GM12873 (cell line): ENCODE data around the gene ABCB6.

ENCODE experiments used
- TF ChIP-seq, protein P1 (sequence below): IDR thresholded peaks from 2 replicates; pipeline ENCODE4 v1.5.1; 2012; ENCODE audit warnings: low read depth, mild to moderate bottlenecking, moderate library complexity, low read length, control low read depth; ENCODE audit not compliant: insufficient read depth; ENCODE audit errors: missing control alignments

The ABCB6 gene

DNA sequence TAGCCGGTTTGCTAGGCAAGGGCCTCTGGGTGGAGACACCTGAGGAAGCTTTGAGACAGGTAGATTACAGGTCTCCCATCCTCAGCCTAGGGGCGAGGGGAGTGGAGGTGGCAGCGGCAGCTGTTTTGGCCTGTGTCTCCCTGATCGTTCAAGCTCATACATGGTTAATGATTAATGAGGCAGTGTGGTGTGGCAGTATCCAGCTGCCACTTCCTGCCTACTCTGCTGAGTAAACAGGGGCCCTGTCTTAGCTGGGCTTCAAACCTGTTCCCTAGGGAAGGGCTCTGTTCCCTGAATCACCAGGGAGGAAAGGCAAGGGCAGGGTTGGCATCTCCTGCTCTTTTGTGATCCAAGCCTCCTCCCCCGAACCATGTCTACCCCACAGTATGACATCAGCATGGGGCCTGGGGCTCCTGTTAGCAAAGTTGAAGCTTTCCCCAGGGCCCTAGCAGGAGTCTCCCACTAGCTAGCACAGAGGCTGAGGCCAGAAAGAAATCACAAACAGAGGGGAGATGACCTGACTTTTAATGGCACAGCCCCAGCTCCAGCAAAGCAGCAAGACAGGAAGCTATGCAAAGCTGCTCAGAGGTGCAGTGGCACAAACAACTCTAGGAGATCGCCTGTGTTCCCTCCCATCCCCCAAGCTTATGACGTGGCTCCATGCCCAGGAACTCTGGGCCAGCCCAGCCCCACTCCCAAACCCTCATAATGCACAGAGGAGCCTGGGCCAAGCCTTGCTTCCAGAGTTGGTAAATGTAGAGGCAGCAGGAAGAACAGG, 30.6 kb upstream of the ABCB6 start:
- TF ChIP-seq, protein P1, sequence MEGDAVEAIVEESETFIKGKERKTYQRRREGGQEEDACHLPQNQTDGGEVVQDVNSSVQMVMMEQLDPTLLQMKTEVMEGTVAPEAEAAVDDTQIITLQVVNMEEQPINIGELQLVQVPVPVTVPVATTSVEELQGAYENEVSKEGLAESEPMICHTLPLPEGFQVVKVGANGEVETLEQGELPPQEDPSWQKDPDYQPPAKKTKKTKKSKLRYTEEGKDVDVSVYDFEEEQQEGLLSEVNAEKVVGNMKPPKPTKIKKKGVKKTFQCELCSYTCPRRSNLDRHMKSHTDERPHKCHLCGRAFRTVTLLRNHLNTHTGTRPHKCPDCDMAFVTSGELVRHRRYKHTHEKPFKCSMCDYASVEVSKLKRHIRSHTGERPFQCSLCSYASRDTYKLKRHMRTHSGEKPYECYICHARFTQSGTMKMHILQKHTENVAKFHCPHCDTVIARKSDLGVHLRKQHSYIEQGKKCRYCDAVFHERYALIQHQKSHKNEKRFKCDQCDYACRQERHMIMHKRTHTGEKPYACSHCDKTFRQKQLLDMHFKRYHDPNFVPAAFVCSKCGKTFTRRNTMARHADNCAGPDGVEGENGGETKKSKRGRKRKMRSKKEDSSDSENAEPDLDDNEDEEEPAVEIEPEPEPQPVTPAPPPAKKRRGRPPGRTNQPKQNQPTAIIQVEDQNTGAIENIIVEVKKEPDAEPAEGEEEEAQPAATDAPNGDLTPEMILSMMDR, result no peak

DNA sequence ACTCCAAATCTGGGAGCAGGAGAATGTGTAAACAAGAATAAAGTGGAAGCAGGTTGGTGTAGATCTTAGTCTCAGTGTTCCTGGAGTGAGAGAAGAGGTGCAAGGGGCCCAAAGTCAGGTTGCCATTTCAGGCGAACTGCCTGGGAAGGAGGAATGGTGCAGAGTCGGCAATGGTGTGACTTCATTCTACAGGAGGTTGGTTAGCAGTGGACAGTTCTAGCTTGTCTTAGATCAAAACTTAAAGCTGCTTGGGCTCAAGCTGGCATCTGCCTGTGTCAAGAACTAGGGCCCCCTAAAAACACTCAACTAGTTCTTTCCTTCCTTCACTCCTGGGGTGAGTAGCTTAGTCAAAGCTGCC, 30.1 kb upstream of the ABCB6 start:
- TF ChIP-seq, protein P1, result no peak

DNA sequence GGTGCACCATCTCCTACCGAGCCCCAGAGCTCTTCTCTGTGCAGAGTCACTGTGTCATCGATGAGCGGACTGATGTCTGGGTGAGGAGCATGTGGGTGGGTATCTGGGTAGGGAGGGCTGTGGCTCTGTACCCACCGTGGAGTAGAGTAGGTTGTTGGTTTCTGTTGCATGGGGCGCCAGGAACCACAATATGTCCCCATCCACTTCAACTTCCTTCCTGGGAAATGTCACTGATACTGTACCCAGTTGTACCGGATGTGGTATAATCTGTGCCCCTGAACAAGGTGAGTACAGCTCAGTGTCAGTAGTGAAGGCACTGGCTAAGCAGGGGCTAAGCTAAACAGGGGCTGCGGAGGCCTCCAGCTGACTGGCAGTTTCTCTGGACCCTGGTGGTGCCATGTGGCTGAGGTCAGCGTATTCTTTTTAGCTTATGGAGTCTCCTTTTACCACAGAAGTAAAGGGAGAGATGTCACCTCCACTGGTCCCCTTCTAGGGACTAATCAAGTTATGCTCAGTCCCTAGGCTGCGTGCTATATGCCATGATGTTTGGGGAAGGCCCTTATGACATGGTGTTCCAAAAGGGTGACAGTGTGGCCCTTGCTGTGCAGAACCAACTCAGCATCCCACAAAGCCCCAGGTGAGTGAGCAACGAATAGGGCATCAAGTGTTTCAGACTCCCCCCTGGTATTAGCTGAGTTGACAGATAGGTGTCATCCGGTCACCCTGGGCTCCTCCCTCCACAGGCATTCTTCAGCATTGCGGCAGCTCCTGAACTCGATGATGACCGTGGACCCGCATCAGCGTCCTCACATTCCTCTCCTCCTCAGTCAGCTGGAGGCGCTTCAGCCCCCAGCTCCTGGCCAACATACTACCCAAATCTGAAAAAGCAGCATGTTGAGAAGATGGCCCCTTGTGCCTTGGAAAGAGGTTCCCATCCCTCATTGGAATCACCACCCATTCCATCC, 29.2 kb upstream of the ABCB6 start:
- TF ChIP-seq, protein P1, result no peak

DNA sequence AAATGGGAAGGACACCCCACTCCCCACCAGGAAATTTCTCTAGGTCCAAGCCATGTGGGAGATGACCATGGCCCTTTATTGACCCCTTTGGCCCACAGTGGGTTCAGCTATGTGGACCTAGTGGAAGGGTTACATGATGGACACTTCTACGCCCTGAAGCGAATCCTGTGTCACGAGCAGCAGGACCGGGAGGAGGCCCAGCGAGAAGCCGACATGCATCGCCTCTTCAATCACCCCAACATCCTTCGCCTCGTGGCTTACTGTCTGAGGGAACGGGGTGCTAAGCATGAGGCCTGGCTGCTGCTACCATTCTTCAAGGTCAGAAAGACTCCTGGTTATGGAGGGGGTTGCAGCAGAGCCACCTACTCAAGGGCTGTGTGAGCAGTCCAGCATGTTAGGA, 27.8 kb upstream of the ABCB6 start:
- TF ChIP-seq, protein P1, result no peak

DNA sequence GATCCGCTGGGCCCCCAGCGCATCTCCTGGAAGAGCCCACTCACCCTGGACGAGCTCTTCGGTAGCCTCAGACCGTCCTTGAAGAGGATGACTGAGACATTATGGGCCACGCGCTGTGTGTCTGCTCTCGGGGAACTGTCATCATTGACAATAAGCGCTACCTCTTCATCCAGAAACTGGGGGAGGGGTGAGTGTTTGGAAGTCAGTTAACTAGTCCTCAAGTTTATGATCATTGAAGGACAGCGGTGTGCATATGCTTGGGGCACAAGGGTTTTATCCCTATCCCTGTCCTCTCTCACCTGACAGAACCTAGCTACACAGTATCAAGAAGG, 27.1 kb upstream of the ABCB6 start:
- TF ChIP-seq, protein P1, result no peak

DNA sequence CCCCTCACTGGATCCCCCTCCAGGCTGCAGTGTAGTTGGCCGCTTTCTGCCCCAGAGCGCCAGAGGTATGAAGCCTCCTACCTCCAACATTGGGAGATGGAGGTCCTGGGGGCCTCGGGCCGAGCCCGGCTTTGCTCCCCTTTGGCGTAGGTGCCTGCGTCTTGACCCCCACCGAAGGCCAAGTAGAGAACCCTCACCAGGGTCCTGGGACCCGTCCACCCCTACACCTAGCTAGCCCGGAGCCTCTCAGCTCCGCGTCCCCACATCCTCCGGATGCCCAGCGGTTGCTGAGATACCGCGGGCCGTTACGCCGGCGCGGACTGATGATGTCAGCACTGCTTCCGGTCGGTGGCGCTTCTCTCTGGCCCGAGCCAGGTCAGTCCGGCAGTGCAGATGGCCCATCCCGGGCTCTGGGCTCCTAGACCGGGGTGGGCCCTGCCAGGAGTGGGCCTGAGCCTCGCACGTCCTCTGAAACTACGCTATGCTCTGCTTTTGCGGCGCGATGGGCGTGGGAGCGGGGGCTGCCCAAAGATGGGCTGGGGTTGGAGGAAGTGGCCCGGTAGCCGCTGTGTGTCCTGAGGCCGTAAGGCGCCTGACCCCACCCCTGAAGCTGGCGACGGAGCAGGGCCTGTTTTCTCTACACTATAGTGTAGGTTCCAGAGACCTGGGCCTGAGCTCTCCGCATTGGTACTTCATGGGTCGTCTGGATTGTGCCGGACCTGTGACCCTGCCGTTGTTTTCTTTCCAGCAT, 26.6 kb upstream of the ABCB6 start, which contains the start of the genes GLB1L and STK16:
GLB1L (minus strand) TSS at position 297 of the 751 bp plus-strand sequence. CDS start 1,871 bp downstream, outside the sequence.
STK16 (plus strand) TSS at position 332 of the 751 bp plus-strand sequence. CDS start 521 bp downstream, outside the sequence.
- TF ChIP-seq, protein P1, result no peak
